GM21576 (cell line): Measurements from ENCODE around the gene WASHC2C.
"Not testable (repeated sequence)": the region's sequence is repeated elsewhere in the genome, so short reads cannot be mapped to it uniquely, and the experiment has no call there.

Source experiments
- ATAC-seq: cut with Tn5 transposase; IDR thresholded peaks from one replicate; pipeline ENCODE4 v1.9.1; 2021; ENCODE audit warnings: mild to moderate bottlenecking, moderate library complexity; ENCODE audit not compliant: unreplicated experiment

WASHC2C gene

GRCh38 chr10:45726703-45727420 lies at the start of gene WASHC2C:
Gene WASHC2C, plus strand, starts transcription at chr10:45727266. Its CDS starts 52 bp downstream, at chr10:45727318.
- peak; percentile 90 for ATAC-seq

DNA sequence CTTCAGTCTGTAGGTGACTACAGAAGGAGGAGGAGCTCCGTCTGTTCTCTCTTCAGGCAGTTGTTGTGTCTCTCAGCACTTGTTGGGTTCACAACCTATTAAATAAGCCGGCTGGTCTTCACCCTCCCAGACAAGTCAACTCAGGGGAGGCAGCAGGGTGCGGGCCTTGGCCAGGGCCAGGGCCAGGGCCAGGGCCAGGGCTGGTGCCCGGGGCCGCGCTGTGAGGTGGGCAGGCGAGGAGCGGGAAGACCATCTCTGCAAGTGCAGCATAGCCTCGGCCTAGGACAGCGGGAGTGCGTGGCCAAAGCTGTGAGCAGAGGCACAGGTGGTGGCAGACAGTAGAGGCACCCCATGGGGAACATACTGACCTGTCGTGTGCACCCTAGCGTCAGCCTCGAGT lies 48.6 kb upstream of the WASHC2C start:
- not testable (repeated sequence) for ATAC-seq

DNA sequence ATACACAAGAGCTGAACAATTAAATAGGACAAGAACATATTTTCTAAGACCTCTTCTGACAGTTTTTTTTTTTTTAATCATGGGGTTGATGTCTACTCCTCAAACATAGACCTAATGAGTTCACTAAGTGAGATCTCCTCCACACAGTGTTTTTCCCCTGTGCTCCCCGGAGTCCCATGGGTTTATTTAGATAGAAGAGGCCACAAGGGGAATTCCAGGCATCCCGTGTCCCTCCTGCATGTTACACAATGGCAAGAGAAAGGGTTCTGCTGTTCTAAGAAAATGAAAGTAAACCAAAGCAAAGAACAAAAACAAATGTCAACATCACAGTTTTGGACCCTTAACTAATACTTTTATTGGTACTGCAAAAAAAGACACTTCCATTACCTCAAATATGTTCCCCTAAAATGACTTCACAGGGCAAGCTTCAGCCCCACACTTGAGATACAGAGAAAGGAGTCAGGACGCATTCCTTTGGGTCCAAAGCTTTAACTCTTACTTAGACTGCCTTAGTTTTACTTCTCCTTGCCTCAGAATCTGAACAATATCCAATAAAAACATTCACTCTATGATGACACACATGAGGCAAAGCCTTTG lies 16.8 kb upstream of the WASHC2C start:
- ATAC-seq, result not testable (repeated sequence)

- not testable (repeated sequence) for ATAC-seq
These were observed 15.8 kb upstream of the WASHC2C start for GRCh38 chr10:45711223-45711622.

DNA sequence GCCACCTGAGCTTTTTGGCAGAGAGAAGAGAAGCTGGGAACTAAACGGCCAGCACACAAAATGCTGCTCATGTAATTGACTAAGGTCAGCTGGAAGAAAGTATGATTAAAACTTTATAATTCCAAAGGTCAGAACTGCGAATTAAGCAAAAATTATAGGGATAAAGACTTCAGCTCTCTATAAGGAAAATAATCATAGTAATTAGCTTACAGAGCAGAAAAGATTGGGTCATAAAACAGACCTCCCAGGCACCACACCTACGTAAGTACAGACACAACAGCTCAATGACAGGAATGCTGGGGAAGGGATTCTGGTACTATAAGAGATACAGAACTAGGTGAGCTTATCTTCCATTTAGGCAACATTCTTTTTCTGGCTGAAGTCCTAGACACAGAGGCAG lies 10.0 kb upstream of the WASHC2C start:
- ATAC-seq, result not testable (repeated sequence)

- not testable (repeated sequence) for ATAC-seq
These were observed 9.4 kb upstream of the WASHC2C start for GRCh38 chr10:45717642-45718041.

GRCh38 chr10:45721503-45721902 lies 5.6 kb upstream of the WASHC2C start:
- not testable (repeated sequence) for ATAC-seq

- not testable (repeated sequence) for ATAC-seq
These were observed 3.2 kb upstream of the WASHC2C start for GRCh38 chr10:45723851-45724250.

DNA sequence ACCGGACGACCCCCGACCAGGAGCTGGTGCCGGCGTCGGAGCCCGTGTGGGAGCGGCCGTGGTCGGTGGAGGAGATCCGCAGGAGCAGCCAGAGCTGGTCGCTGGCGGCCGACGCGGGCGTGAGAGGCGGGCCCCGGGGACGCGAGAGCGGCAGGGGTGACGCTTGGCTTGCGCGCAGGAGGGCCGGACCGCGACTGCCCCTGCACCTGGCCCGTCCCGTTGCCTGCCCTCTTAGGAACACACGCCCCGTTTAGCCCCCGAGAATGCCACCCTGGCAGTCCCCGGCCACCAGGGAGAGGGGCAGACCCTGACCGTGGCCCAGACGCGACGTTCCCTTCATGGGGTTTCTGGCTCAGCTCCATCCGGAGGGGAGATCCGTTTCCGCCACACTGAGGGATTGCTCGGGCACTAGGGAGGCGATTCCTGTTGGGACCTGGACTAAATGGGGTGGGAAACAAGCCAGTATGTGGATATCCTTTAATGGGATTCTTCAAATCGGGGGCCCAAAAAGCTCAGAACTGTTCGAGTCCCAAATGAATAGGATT lies 427 bp downstream of the WASHC2C start:
- peak; percentile 43 for ATAC-seq

DNA sequence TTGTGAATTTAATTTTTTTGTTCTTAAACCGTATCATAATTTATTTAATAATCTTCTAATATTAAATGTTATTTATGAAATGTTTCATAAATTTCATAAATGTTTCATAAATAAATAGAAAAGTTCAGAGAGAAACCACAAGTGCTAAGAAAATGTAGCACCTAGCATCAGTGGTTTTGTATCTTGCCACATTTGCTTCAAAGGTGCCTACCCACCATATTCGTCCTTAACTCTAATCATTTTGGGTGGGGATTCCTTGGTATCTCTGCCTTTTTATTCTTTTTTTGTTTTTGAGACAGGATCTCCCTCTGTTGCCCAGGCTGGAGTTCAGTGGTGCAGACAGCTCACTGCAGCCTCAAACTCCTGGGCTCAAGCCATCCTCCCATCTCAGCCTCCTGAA lies 7.4 kb downstream of the WASHC2C start:
- ATAC-seq, result not testable (repeated sequence)

- ATAC-seq, result not testable (repeated sequence)
These were observed 7.8 kb downstream of the WASHC2C start for GRCh38 chr10:45734867-45735266.

- ATAC-seq, result not testable (repeated sequence)
These were observed 14.5 kb downstream of the WASHC2C start for GRCh38 chr10:45741559-45741958.

GRCh38 chr10:45742014-45742413 lies 14.9 kb downstream of the WASHC2C start:
- not testable (repeated sequence) for ATAC-seq

- not testable (repeated sequence) for ATAC-seq
These were observed 24.1 kb downstream of the WASHC2C start for GRCh38 chr10:45751141-45751540.

- not testable (repeated sequence) for ATAC-seq
These were observed 25.1 kb downstream of the WASHC2C start for GRCh38 chr10:45752210-45752609.

DNA sequence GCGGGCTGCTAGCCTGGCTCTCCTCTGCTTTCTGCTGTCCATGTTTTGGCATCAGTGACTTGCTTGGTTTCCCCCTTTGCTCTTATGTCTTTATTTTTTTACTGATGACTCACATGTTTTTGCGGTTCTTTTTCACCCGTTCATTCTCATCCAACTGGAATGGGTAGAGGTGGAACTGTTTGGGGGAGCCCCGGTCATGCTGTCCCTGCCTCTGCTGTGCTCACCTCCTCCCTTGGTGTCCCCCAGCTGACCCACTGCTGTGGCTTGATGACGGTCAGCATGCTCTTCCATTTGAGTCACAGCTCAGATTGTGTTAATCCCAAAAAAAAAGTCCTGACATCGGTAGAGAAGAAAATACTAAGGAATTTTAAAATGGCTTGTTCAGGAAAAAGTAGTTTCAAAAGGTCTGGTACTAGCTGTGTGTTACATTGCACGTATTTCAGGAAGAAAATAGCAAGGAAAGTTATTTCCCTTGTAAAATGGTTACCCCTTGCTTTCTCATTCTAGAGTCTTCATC lies 27.0 kb downstream of the WASHC2C start:
- ATAC-seq, result not testable (repeated sequence)

DNA sequence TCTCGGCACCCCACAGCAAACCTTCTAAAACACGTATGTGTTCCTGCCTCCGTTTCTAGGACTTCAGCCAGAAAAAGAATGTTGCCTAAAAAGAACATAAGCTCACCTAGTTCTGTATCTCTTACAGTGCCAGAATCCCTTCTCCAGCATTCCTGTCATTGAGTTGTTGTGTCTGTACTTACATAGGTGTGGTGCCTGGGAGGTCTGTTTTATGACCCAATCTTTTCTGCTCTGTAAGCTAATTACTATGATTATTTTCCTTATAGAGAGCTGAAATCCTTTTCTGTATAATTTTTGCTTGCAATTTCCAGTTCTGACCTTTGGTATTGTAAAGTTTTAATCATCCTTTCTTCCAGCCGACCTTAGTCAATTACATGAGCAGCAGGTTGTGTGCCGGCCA lies 28.0 kb downstream of the WASHC2C start:
- ATAC-seq, result not testable (repeated sequence)

GRCh38 chr10:45756065-45756464 lies 29.0 kb downstream of the WASHC2C start:
- ATAC-seq, result not testable (repeated sequence)

- ATAC-seq, result not testable (repeated sequence)
These were observed 30.8 kb downstream of the WASHC2C start for GRCh38 chr10:45757661-45758396.

GRCh38 chr10:45761622-45762021 lies 34.6 kb downstream of the WASHC2C start:
- peak; percentile 58 for ATAC-seq

GRCh38 chr10:45763037-45763436 lies 36.0 kb downstream of the WASHC2C start:
- ATAC-seq, result not testable (repeated sequence)
